GM11168 (cell line): ENCODE results near the gene STAT4.
"Not testable (repeated sequence)": the region's sequence is repeated elsewhere in the genome, so short reads cannot be mapped to it uniquely, and the experiment has no call there.

Source experiments
- in situ Hi-C: fragments of 300-500 bp; cut with MboI; formaldehyde crosslinking; loops from one replicate; pipeline ENCODE4 v1.12.0; 2022; ENCODE audit warnings: low sequenced_read_pairs; ENCODE audit not compliant: unreplicated experiment

The STAT4 gene

GRCh38 chr2:191008286-191008685 lies 142.5 kb downstream of the STAT4 start:
- in situ Hi-C loops, result no loop called here

- in situ Hi-C loops, result no loop called here
Observed at GRCh38 chr2:191006997-191007783, 143.6 kb downstream of the STAT4 start.

GRCh38 chr2:191006297-191006696 lies 144.5 kb downstream of the STAT4 start:
- in situ Hi-C loops, result no loop called here

DNA sequence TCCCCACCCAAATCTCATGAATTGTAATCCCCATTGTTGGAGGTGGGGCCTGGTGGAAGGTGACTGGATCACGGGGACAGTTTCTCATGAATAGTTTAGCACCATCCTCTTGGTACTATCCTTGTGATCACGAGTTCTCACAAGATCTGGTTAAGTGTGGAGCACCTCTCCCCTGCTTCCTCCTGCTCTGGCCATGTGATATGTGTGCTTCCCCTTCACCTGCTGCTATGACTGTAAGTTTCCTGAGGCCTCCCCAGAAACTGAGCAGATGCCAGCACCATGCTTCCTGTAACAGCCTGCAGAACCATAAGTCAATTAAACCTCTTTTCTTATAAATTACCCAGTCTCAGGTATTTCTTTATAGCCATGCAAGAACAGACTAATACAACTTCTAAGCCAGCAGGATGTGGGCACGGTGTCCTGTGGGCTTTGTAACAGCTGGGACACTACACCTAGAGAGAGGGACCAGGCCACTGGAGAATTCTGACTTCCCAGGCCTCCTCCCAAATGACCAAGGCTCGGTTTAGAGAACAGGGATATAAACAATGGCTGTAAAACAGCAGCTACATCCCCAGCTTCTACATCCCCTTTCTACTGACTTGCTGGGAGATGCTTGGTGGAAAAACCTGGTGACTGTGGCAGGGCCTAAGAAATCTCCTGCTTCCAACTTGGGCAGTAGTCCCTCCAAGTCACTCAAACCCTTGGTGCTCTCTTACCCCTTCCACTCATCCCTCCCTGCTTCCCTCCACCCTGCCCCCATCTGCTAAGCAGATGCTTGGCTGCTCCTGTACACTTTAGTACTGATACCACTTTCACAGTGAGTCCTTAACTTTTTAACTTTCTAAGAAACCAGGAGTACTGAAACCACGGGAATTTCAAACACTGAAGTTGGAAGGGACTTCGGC lies 147.1 kb downstream of the STAT4 start:
- in situ Hi-C loops, result no loop called here

- in situ Hi-C loops, result no loop called here
Observed at GRCh38 chr2:191001624-191002023, 149.2 kb downstream of the STAT4 start.

- in situ Hi-C loops, result no loop called here
Observed at GRCh38 chr2:191001032-191001431, 149.8 kb downstream of the STAT4 start.

DNA sequence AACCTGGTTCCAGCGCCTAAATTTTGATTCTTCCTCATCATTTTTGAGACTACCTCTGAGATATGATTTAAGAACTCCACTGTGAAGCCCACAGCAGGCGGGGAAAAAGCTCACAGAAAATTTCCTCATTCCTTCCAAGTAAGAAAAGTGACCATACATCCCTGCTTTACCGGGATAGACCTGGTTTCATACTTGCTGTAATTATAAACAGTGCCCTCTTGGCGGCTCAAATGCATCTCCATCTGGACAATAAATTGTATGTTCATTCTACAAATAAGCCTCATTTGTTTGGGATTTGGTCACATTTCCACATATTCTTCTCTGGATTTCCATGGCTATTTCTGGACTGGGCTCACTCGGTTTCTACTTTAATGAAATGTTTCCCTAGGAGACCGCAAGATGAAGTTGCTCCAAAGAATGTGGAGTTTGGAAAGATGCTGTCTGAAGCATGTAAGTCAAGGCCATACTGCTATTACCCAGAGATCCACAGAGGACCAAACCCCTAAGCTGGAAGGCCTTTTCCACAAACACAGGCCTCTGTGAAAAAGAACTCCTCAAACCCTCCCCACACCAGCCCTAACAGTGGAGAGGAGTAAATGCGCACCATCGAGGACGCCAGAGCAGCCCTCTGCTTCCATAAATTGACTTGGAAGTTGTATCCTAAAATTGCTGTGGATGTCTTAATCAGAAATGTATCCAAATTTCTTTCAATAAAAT lies 150.7 kb downstream of the STAT4 start:
- in situ Hi-C loops, result no loop called here

DNA sequence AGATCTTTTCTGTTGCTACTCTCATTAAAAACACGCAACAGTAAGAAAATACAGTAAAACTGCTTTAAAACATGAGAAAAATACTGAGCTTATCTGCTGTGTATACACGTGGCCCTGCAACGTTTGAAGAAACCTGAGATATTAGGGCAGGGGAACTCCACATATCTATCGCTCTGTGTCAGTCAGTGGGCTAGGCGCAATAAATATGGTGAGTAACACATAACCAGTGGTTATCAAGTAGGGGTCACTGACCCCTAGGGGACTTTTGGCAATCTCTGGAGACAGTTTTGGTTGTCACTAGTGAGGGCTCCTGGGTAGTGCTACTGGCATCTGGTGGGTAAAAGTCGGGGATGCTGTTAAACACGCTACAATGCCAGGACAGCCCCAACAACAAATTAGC lies 151.7 kb downstream of the STAT4 start:
- in situ Hi-C loops, result no loop called here

DNA sequence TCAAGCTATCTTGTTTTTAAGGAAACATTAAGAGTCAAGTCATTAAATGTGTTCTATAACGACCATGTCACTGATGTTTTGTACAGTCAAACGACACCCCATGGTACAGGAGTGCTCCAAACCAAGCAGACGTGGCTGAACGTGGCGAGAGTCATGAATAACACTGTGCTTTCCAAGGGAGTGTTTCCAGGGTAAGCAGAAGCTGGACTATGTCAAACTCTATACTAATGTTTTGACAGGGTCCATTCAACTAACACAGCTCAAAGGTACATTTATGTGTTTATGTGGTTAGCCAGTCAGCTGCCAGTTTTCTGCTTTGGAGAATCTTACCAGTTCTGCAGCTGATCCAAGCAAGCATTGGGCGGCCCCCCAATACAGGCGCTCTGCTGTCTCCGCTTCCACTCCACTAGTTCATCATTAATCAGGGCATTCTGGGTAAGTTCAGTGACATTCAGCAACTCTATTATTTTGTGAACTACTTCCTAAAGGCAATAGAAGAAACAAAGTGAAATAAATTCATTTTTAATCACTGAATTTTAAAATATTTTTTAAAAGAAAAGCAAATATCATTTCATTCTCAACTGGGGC lies 153.2 kb downstream of the STAT4 start:
- in situ Hi-C loops, result no loop called here

DNA sequence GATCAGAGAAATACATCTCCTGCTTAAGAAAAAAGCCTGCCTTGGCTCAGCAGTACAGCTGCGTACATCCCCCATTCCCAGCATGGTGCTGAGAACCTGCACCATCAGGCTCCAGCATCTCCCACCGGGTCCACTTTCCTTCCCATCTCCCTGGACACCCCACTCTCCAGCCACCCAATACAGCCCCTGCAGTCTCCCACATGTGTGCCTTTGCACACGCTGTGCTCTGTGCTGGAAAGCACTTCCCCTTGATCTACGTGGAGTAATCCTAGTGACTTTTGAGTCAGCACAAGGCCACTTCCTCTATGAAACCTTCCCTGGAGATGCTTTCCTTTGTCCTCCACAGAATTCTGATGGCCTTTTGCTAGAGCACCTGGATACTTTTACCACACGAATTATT lies 153.8 kb downstream of the STAT4 start:
- in situ Hi-C loops, result no loop called here

DNA sequence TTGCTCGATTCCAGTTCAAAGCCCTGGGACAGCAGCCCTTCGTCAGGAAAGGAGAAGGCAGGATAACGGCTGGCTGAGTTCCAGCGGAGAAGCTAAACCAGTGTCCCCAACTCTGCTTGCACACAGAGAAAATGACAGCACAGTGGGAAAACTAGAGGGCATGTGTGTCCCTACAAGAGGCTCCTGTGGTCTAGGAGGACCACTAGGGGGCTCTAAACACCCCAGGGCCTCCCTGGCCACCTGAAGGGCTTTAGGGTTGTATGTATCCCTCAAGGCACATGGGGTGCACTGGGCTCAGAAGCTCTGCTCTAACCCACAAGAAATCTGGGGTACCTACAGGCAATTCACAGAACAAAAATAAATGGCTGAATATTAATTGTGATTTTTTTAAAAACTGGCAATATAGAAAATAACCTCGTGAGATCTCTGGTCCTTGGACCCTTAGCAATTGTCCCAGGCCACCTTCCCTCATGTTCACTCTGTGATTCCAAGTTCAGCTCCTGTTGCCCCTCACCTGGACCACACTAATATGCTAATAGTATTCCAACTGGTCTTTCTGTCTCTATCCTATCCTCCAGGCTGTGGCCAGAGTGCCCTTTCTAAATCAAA lies 154.4 kb downstream of the STAT4 start:
- in situ Hi-C loops, result no loop called here

DNA sequence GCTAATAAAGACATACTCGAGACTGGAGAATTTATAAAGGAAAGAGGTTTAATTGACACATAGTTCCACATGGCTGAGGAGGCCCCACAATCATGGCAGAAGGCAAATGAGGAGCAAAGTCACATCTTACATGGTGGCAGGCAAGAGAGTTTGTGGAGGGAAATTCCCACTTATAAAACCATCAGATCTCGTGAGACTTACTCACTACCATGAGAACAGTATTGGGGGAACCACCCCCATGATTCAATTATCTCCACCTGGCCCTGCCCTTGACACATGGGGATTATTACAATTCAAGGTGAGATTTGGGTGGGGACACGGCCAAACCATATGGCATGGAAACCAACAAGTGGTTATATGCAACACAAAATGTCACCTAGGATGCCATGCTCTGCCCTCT lies 155.5 kb downstream of the STAT4 start:
- in situ Hi-C loops, result not testable (repeated sequence)

- in situ Hi-C loops, result no loop called here
Observed at GRCh38 chr2:190994148-190994547, 156.6 kb downstream of the STAT4 start.

- in situ Hi-C loops, result no loop called here
Observed at GRCh38 chr2:190993292-190993643, 157.5 kb downstream of the STAT4 start.

DNA sequence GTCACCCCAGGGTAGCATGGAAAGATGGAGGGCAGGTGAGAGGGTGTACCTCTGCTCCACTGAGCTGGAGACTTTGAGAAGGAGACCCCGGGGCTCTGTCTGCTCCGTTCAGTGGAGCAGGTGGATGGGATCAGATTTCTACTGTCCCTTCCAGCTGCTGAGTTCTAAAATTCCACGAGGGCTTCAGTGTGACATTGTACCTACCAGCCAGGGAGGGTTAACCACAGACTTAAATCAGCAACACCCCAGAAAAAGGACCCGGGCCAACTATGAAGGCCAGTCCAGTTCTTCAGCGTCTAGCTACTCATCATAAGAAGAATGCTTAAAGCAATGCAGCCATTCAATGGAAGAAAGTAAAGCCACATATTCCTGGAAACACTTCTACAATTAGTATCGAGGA lies 160.7 kb downstream of the STAT4 start:
- in situ Hi-C loops, result no loop called here

GRCh38 chr2:190988910-190989309 lies 161.9 kb downstream of the STAT4 start:
- in situ Hi-C loops, result no loop called here

DNA sequence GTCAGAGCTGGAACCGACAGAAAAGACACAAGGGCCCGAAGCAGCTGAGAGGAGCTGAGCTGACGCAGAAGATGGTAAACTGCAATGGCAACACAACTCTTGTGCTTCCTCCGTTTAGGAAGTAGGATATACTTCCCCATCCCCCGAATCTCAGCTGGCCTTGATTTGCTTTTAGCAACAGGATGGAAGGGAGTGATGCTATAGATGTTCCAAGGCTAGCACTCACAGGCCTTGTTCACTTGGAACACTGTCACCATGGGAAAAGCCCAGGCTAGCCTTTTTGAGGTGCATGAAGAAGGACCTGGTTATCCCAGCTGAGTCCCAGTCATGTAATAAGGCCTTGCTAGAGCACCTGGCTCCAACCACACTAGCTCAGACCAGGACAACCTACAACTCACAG lies 162.9 kb downstream of the STAT4 start:
- in situ Hi-C loops, result no loop called here

DNA sequence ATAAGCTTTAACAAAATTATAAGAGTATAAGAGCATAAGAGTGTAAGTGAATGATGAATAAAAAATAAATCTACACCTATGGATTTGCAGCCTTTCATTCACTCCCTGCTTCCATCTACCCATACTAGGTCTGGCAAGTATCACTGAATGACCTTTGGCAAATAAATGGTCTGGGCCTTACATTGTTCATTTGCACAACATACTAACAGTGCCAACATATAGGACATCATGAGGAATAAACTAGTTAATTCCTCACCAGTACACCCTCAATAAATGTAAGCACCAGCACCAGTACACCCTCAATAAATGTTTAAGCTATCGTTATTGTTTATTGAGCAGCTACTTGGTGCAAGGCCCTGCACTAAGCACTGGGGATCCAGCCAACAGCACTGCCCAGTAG lies 163.7 kb downstream of the STAT4 start:
- in situ Hi-C loops, result no loop called here

- in situ Hi-C loops, result no loop called here
Observed at GRCh38 chr2:190986221-190986953, 164.4 kb downstream of the STAT4 start.
